GM19238 (cell line): Measurements from ENCODE around the gene DNAAF2.
"Not testable (repeated sequence)": the region's sequence is repeated elsewhere in the genome, so short reads cannot be mapped to it uniquely, and the experiment has no call there.

Source experiments
- DNase-seq: peaks from one replicate; pipeline ENCODE4 v3.0.0; 2011; ENCODE audit warnings: low spot score; ENCODE audit not compliant: insufficient read length

Gene DNAAF2

GRCh38 chr14:49584981-49585640 lies 49.9 kb downstream of the DNAAF2 start:
- DNase-seq, result not testable (repeated sequence)

GRCh38 chr14:49584058-49584457 lies 51.0 kb downstream of the DNAAF2 start:
- no peak for DNase-seq

- DNase-seq, result no peak
Observed at GRCh38 chr14:49583629-49584028, 51.4 kb downstream of the DNAAF2 start.

GRCh38 chr14:49582113-49582977 lies 52.7 kb downstream of the DNAAF2 start:
- DNase-seq, result no peak

GRCh38 chr14:49581209-49582112 lies 53.6 kb downstream of the DNAAF2 start:
- no peak for DNase-seq

- DNase-seq, result no peak
Observed at GRCh38 chr14:49579841-49580240, 55.2 kb downstream of the DNAAF2 start.

- DNase-seq, result no peak
Observed at GRCh38 chr14:49578141-49578540, 56.9 kb downstream of the DNAAF2 start.
